ENCODE data around the gene TNS3. TPM values are rescaled to one million over a fixed set of nuclear protein-coding genes. Genes with fewer than 3 reads are reported as not detected.

The TNS3 gene
- total RNA-seq, 1 experiment from 2014 or later, result 9.5 TPM

DNA sequence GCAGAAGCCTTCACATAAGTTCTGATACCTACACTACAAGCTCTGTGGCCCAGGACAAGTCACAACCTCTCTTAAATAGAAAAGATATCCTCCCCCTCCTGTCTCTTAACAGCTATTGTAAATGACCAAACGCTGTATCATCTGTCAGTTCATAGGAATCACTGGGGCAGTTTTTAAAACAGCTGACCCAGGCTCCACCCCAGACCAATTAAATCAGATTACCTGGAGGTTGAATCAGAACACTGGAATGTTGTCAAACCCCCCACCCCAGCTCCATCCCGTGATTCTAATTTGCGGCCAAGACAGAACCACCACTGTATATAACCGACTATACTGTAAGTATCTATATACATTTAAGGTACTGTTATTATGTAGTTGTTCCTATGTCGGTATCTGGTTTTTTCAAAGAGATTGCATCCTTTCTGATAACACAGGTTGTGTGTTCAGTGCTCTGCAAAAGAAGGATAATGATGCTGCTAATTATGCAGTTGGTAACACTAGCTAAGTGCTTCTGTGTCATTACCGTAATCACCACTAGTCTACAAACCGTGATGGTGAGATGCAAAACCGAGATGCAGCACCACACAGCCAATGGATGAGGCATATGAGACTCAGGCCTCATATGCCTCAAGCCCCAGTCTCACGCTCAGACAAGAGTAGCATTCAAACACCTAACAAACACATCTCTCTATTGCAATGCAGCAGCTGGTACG, 47.4 kb downstream of the TNS3 start:
- H3K9me3 Mint-ChIP-seq, result peaks cover 4 to 6% of the 10 kb centered on the region in 2 experiments; a peak in 3 of 5 replicates
- H3K14ac ChIP-seq (ENCODE audit: insufficient read depth, low read length), result no peak overlapping the region
- H4K91ac ChIP-seq (ENCODE audit: insufficient read length, low read depth, low read length), result no peak overlapping the region
- H3K4me3 Mint-ChIP-seq, result peak overlapping the region in 1 of 2 experiments; percentile 50; a peak in 1 of 5 replicates
- TF ChIP-seq CTCF (conservative IDR thresholded peaks at IDR 0.05), result peak; percentile 45
- H3K27ac ChIP-seq (ENCODE audit: insufficient read length, low read depth, low read length), result no peak overlapping the region
- no peak overlapping the region for H3K23ac ChIP-seq (ENCODE audit: insufficient read length, low read depth, low read length)
- H3K4me1 ChIP-seq (ENCODE audit: insufficient read depth, low read length), result no peaks in the 10 kb centered on the region; the same call in 1 of the 2 replicates
- H4K20me1 ChIP-seq (ENCODE audit: control insufficient read depth, insufficient read depth, insufficient read length), result peaks cover 3% of the 10 kb centered on the region
- H3K27me3 ChIP-seq (ENCODE audit: insufficient read depth, low read length), result peaks cover 3% of the 10 kb centered on the region; the same call in 1 of the 2 replicates
- no peak overlapping the region for H2BK15ac ChIP-seq (ENCODE audit: low read depth, low read length)
- no peak overlapping the region for H3K9ac ChIP-seq (ENCODE audit: extremely low read depth, insufficient read length, low read length)
- no peak overlapping the region for H2AK5ac ChIP-seq (ENCODE audit: insufficient read length, low read length)
- no peak overlapping the region for H4K8ac ChIP-seq (replicated peaks; ENCODE audit: insufficient read length, low read depth, low read length)
- peaks cover 59% of the 10 kb centered on the region for H3K27me3 Mint-ChIP-seq (ENCODE audit: low read depth)
- WGBS (ENCODE audit: extremely low coverage, insufficient read length, low lambda C conversion rate), result no CpG with 5 or more reads among the region's 10 CpGs
- H3K4me1 Mint-ChIP-seq, result peaks cover 25 to 45% of the 10 kb centered on the region in 2 experiments
- H3K18ac ChIP-seq (ENCODE audit: insufficient read length, low read depth, low read length), result no peak overlapping the region
- DNase-seq, result no peak
- no peaks in the 10 kb centered on the region for H3K79me2 ChIP-seq (ENCODE audit: insufficient read depth, low read length)
- H3T11ph ChIP-seq (ENCODE audit: low read length), result no peak overlapping the region
- H2AFZ ChIP-seq (ENCODE audit: low read length), result no peak overlapping the region
- no peaks in the 10 kb centered on the region for H3K79me1 ChIP-seq (ENCODE audit: insufficient read depth, low read depth, low read length, poor library complexity, severe bottlenecking)
- H3K36me3 Mint-ChIP-seq (ENCODE audit: insufficient read depth in 1 of 3, low read depth in 3 of 3), result peaks cover 0 to 10% (median 5%) of the 10 kb centered on the region in 3 experiments; a peak in 5 of 7 replicates
- H3K23me2 ChIP-seq (ENCODE audit: insufficient read length, low read depth, low read length, poor library complexity, severe bottlenecking), result peaks cover 11% of the 10 kb centered on the region
- H3K4ac ChIP-seq (ENCODE audit: low read depth, low read length), result no peak overlapping the region
- H2BK120ac ChIP-seq (ENCODE audit: low read depth, low read length, poor library complexity, severe bottlenecking), result no peak overlapping the region
- no peak overlapping the region for H3K4me2 ChIP-seq (ENCODE audit: insufficient read depth, insufficient read length, low read length)
- no peak overlapping the region for H4K5ac ChIP-seq (ENCODE audit: insufficient read length, low read depth, low read length)
- H3K56ac ChIP-seq (ENCODE audit: insufficient read length, low read depth, low read length), result no peak overlapping the region
- no peaks in the 10 kb centered on the region for H3K9me3 ChIP-seq (ENCODE audit: control insufficient read depth, low read depth, low read length)
- H3K27ac Mint-ChIP-seq, result no peak overlapping the region
- no peak overlapping the region for H2BK5ac ChIP-seq (ENCODE audit: insufficient read length, low read length)
- no peak overlapping the region for H2BK12ac ChIP-seq (ENCODE audit: insufficient read length, low read depth, low read length)
- no peak overlapping the region for H2BK20ac ChIP-seq (ENCODE audit: low read depth, low read length, poor library complexity, severe bottlenecking)
